HEK293 (cell line): Measurements from ENCODE around the gene FGFRL1.

Source experiments
- CTCF ChIP-seq: fragments of 450-650 bp; formaldehyde crosslinking; IDR thresholded peaks from 2 replicates; pipeline ENCODE4 v1.5.1; 2016; ENCODE audit warnings: missing biosample characterization, missing genetic modification characterization
- MZF1 ChIP-seq: fragments of 450-650 bp; formaldehyde crosslinking; IDR thresholded peaks from 2 replicates; pipeline ENCODE4 v1.5.1; 2017; ENCODE audit warnings: missing biosample characterization, missing genetic modification characterization, borderline replicate concordance
- REST ChIP-seq: fragments of 450-650 bp; formaldehyde crosslinking; IDR thresholded peaks from 2 replicates; pipeline ENCODE4 v1.5.1; 2016; ENCODE audit warnings: missing biosample characterization, missing genetic modification characterization
- ZNF140 ChIP-seq: fragments of 450-650 bp; formaldehyde crosslinking; IDR thresholded peaks from 2 replicates; pipeline ENCODE4 v1.5.1; 2016; ENCODE audit warnings: missing biosample characterization, missing genetic modification characterization
- ZNF202 ChIP-seq: fragments of 450-650 bp; formaldehyde crosslinking; IDR thresholded peaks from 2 replicates; pipeline ENCODE4 v1.5.1; 2016; ENCODE audit warnings: missing biosample characterization, missing genetic modification characterization, borderline replicate concordance
- ZNF350 ChIP-seq: fragments of 450-650 bp; formaldehyde crosslinking; IDR thresholded peaks from 2 replicates; pipeline ENCODE4 v1.5.0; 2017; ENCODE audit warnings: missing biosample characterization, mild to moderate bottlenecking, missing genetic modification characterization
- ZNF776 ChIP-seq: fragments of 450-650 bp; formaldehyde crosslinking; IDR thresholded peaks from 2 replicates; pipeline ENCODE4 v1.5.0; 2017; ENCODE audit warnings: missing biosample characterization, missing genetic modification characterization, borderline replicate concordance
- ZSCAN18 ChIP-seq: fragments of 450-650 bp; formaldehyde crosslinking; IDR thresholded peaks from 2 replicates; pipeline ENCODE4 v1.5.1; 2016; ENCODE audit warnings: missing biosample characterization, missing genetic modification characterization

- TF ChIP-seq CTCF (tag by site-specific recombination) (no peak), ZNF202 (no peak), ZNF776 (tag by site-specific recombination) (no peak), ZNF350 (tag by site-specific recombination) (no peak), ZSCAN18 (tag by site-specific recombination) (no peak), ZNF140 (no peak), MZF1 (tag by site-specific recombination) (no peak), REST (tag by site-specific recombination) (no peak)
These were observed 40.4 kb upstream of the FGFRL1 start for GRCh38 chr4:970854-971520.
